ENCODE measurements around the gene LYPD1. TPM values are rescaled to one million over a fixed set of nuclear protein-coding genes. Genes with fewer than 3 reads are reported as not detected.

LYPD1 gene
- total RNA-seq, 1 experiment from 2014 or later, result 0.21 TPM

GRCh38 chr2:132618734-132619133, 51.3 kb downstream of the LYPD1 start:
- DNase-seq (ENCODE audit: low read depth, low spot score) (no peak), ATAC-seq (no peak)
- POLR2A ChIA-PET, result no interaction called here
- CTCF ChIA-PET, result no interaction called here
- Histone ChIP-seq H3K36me3 (ENCODE audit: control insufficient read depth, insufficient read depth, low read length) (no peaks in the 10 kb centered on the region), H3K27ac (ENCODE audit: low read length) (no peak overlapping the region), H3K9me3 (ENCODE audit: control insufficient read depth, insufficient read depth, low read depth, low read length) (no peaks in the 10 kb centered on the region), H3K4me3 (ENCODE audit: low read depth in 2 of 2, low read length in 2 of 2) (no peak overlapping the region), H3K27me3 (ENCODE audit: control insufficient read depth, insufficient read depth, low read length) (no peaks in the 10 kb centered on the region), H3K4me1 (ENCODE audit: control insufficient read depth, insufficient read depth, low read length) (no peaks in the 10 kb centered on the region)
- in situ Hi-C loops (cut with HindIII; ENCODE audit: low pct_unique_long_range_greater_than_20kb, low sequenced_read_pairs) (no loop called here), intact Hi-C loops (cut with micrococcal nuclease; ENCODE audit: unreplicated experiment) (no loop called here)
- no TSS peak for BruUV-seq (replicated peaks)
- TF ChIP-seq, protein P1, sequence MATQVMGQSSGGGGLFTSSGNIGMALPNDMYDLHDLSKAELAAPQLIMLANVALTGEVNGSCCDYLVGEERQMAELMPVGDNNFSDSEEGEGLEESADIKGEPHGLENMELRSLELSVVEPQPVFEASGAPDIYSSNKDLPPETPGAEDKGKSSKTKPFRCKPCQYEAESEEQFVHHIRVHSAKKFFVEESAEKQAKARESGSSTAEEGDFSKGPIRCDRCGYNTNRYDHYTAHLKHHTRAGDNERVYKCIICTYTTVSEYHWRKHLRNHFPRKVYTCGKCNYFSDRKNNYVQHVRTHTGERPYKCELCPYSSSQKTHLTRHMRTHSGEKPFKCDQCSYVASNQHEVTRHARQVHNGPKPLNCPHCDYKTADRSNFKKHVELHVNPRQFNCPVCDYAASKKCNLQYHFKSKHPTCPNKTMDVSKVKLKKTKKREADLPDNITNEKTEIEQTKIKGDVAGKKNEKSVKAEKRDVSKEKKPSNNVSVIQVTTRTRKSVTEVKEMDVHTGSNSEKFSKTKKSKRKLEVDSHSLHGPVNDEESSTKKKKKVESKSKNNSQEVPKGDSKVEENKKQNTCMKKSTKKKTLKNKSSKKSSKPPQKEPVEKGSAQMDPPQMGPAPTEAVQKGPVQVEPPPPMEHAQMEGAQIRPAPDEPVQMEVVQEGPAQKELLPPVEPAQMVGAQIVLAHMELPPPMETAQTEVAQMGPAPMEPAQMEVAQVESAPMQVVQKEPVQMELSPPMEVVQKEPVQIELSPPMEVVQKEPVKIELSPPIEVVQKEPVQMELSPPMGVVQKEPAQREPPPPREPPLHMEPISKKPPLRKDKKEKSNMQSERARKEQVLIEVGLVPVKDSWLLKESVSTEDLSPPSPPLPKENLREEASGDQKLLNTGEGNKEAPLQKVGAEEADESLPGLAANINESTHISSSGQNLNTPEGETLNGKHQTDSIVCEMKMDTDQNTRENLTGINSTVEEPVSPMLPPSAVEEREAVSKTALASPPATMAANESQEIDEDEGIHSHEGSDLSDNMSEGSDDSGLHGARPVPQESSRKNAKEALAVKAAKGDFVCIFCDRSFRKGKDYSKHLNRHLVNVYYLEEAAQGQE (IDR thresholded peaks at IDR 0.05; ENCODE audit: insufficient read depth in 1 of 2, low read depth in 2 of 2, low read length in 1 of 2), result no peak
- TF ChIP-seq TCF7L2 (IDR thresholded peaks at IDR 0.05; ENCODE audit: low read depth, low read length) (no peak), POLR2AphosphoS5 (IDR thresholded peaks at IDR 0.05; ENCODE audit: low read depth, low read length) (no peak), SIN3A (IDR thresholded peaks at IDR 0.05; ENCODE audit: borderline replicate concordance, insufficient read depth, low read depth, low read length) (no peak)
- TF ChIP-seq, protein P2, sequence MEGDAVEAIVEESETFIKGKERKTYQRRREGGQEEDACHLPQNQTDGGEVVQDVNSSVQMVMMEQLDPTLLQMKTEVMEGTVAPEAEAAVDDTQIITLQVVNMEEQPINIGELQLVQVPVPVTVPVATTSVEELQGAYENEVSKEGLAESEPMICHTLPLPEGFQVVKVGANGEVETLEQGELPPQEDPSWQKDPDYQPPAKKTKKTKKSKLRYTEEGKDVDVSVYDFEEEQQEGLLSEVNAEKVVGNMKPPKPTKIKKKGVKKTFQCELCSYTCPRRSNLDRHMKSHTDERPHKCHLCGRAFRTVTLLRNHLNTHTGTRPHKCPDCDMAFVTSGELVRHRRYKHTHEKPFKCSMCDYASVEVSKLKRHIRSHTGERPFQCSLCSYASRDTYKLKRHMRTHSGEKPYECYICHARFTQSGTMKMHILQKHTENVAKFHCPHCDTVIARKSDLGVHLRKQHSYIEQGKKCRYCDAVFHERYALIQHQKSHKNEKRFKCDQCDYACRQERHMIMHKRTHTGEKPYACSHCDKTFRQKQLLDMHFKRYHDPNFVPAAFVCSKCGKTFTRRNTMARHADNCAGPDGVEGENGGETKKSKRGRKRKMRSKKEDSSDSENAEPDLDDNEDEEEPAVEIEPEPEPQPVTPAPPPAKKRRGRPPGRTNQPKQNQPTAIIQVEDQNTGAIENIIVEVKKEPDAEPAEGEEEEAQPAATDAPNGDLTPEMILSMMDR (IDR thresholded peaks at IDR 0.05), result no peak

DNA sequence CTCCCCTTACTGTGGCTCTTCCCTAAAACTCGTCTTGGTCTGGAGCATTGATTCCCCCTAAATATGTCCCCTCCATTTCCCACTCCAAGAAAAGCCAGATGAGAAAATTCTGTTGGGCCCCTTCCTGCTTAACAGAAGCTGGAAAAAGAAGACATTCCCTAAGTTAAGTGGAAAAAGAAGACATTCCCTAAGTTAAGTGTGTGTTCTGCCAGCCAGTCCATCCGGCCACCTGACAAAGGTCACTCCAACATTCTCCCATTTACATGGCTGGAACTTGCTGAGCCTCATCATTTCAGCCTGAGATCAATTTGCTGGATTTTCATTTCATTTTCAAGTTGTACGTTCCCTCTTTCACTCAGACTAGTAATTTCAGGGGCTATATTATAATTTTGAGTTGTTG, 52.0 kb downstream of the LYPD1 start:
- ATAC-seq, result no peak
- no peak for DNase-seq (ENCODE audit: low read depth, low spot score)
- Histone ChIP-seq H3K9me3 (ENCODE audit: control insufficient read depth, insufficient read depth, low read depth, low read length) (no peaks in the 10 kb centered on the region), H3K36me3 (ENCODE audit: control insufficient read depth, insufficient read depth, low read length) (no peaks in the 10 kb centered on the region), H3K27ac (ENCODE audit: low read length) (no peak overlapping the region), H3K27me3 (ENCODE audit: control insufficient read depth, insufficient read depth, low read length) (no peaks in the 10 kb centered on the region), H3K4me3 (ENCODE audit: low read depth in 2 of 2, low read length in 2 of 2) (no peak overlapping the region), H3K4me1 (ENCODE audit: control insufficient read depth, insufficient read depth, low read length) (no peaks in the 10 kb centered on the region)
- in situ Hi-C loops (cut with HindIII; ENCODE audit: low pct_unique_long_range_greater_than_20kb, low sequenced_read_pairs) (no loop called here), intact Hi-C loops (cut with micrococcal nuclease; ENCODE audit: unreplicated experiment) (no loop called here)
- CTCF ChIA-PET, result no interaction called here
- no TSS peak for BruUV-seq (replicated peaks)
- TF ChIP-seq TCF7L2 (IDR thresholded peaks at IDR 0.05; ENCODE audit: low read depth, low read length) (no peak), SIN3A (IDR thresholded peaks at IDR 0.05; ENCODE audit: borderline replicate concordance, insufficient read depth, low read depth, low read length) (no peak), POLR2AphosphoS5 (IDR thresholded peaks at IDR 0.05; ENCODE audit: low read depth, low read length) (no peak)
- TF ChIP-seq, protein P1 (IDR thresholded peaks at IDR 0.05; ENCODE audit: insufficient read depth in 1 of 2, low read depth in 2 of 2, low read length in 1 of 2), result no peak
- TF ChIP-seq, protein P2 (IDR thresholded peaks at IDR 0.05), result no peak
- POLR2A ChIA-PET, result no interaction called here

Data from Panc1 (cell line).